GM23338 (cell line): Measurements from ENCODE around the gene ACAT1.

Experiments
- EZH2phosphoT487 ChIP-seq: fragments of 200-600 bp; sonication (generic); IDR thresholded peaks from one replicate; pipeline ENCODE4 v1.8.1; 2018; ENCODE audit warnings: antibody characterized with exemption; ENCODE audit not compliant: unreplicated experiment
- JUNB ChIP-seq: IDR thresholded peaks from one replicate; pipeline ENCODE4 v1.6.1; 2016; ENCODE audit warnings: antibody characterized with exemption; ENCODE audit not compliant: unreplicated experiment

DNA sequence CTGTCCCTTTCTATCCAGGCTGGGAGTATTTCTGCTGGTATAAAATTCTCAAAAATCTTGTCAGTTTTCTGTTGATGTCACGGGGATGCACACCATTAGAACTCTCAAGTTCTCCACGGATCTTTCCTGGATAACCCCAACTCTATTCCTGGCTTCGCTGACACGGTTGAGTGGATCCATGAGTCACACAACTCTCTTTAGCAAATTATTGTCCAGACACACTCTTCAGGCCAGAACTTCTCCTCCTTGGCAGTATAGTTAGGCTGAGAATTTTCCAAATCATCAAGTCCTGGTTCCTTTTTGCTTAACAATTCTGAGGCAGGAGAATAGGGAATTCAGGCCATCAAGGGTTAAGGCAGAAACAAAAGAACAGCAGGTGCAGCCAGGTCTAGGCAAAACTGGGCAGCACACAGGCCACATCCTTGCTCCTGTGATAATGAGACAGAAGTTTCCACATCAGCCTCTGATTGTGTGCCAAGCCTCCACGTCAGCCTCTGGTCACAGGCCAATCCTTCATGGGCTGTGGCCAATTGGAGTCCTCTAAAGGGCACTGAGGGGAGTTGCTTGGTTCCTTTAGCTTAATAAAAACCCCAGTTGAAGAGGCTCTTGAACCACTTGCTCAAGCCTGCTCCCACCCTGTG is 5.7 kb upstream of the ACAT1 start:
- no peak for TF ChIP-seq EZH2phosphoT487
- TF ChIP-seq JUNB, result no peak
